NAMALWA (cell line): ENCODE results near the gene PLCB4.

ENCODE experiments used
- DNase-seq: peaks from one replicate; pipeline ENCODE4 v3.0.0-alpha.2; 2015; ENCODE audit warnings: low spot score

Gene PLCB4

GRCh38 chr20:9223296-9223695, 154.4 kb downstream of the PLCB4 start:
- DNase-seq, result no peak

GRCh38 chr20:9225879-9226278, 157.0 kb downstream of the PLCB4 start:
- DNase-seq, result no peak

GRCh38 chr20:9227896-9228615, 159.2 kb downstream of the PLCB4 start:
- DNase-seq, result no peak

- no peak for DNase-seq
These were observed 160.0 kb downstream of the PLCB4 start for GRCh38 chr20:9228774-9229450.

- no peak for DNase-seq
These were observed 161.5 kb downstream of the PLCB4 start for GRCh38 chr20:9230406-9230805.

GRCh38 chr20:9233804-9234203, 164.9 kb downstream of the PLCB4 start:
- no peak for DNase-seq

- no peak for DNase-seq
These were observed 166.6 kb downstream of the PLCB4 start for GRCh38 chr20:9235518-9235917.

- no peak for DNase-seq
These were observed 167.6 kb downstream of the PLCB4 start for GRCh38 chr20:9236458-9236857.

- no peak for DNase-seq
These were observed 172.4 kb downstream of the PLCB4 start for GRCh38 chr20:9241232-9241692.

GRCh38 chr20:9241721-9242427, 173.0 kb downstream of the PLCB4 start:
- DNase-seq, result no peak

GRCh38 chr20:9243986-9244385, 175.1 kb downstream of the PLCB4 start:
- no peak for DNase-seq

GRCh38 chr20:9244811-9245210, 175.9 kb downstream of the PLCB4 start:
- no peak for DNase-seq

- DNase-seq, result no peak
These were observed 177.8 kb downstream of the PLCB4 start for GRCh38 chr20:9246731-9247130.

- no peak for DNase-seq
These were observed 181.6 kb downstream of the PLCB4 start for GRCh38 chr20:9250511-9250910.

- no peak for DNase-seq
These were observed 184.2 kb downstream of the PLCB4 start for GRCh38 chr20:9253006-9253539.

GRCh38 chr20:9255171-9255570, 186.3 kb downstream of the PLCB4 start:
- DNase-seq, result no peak

- DNase-seq, result no peak
These were observed 187.5 kb downstream of the PLCB4 start for GRCh38 chr20:9256393-9256792.

- no peak for DNase-seq
These were observed 190.0 kb downstream of the PLCB4 start for GRCh38 chr20:9258901-9259300.

GRCh38 chr20:9260027-9260426, 191.1 kb downstream of the PLCB4 start:
- no peak for DNase-seq

- no peak for DNase-seq
These were observed 192.9 kb downstream of the PLCB4 start for GRCh38 chr20:9261781-9262180.

- no peak for DNase-seq
These were observed 193.8 kb downstream of the PLCB4 start for GRCh38 chr20:9262653-9263194.

- no peak for DNase-seq
These were observed 200.5 kb downstream of the PLCB4 start for GRCh38 chr20:9269280-9269971.
